ENCODE data around the gene DNAJC8.

GRCh38 chr1:28248273-28249012 lies 15.6 kb upstream of the DNAJC8 start:
- TF ChIP-seq CTCF (IDR thresholded peaks at IDR 0.05), result peak; percentile 89 to 93 (median 90)
- no peak for TF ChIP-seq POLR2A (IDR thresholded peaks at IDR 0.05)

All from uterus (tissue), 2 donors.